Gastroesophageal sphincter (tissue), 3 donors: Measurements from ENCODE around the gene SLC7A14.

Experiments used
- CTCF ChIP-seq, 4 experiments: fragments of 200-600 bp in 2 of 4; fragments of 450-650 bp in 2 of 4; sonication (generic) in 1 of 4; IDR thresholded peaks; one replicate each; pipeline ENCODE4 v1.5.1; 2017 to 2019; ENCODE audit warnings: antibody characterized with exemption in 4 of 4, mild to moderate bottlenecking in 2 of 4, moderate library complexity in 2 of 4
- EP300 ChIP-seq: sonication (generic); formaldehyde crosslinking; IDR thresholded peaks from one replicate; pipeline ENCODE4 v1.6.1; 2017; ENCODE audit warnings: antibody characterized with exemption, mild to moderate bottlenecking

GRCh38 chr3:170529912-170530311, 56.0 kb downstream of the SLC7A14 start:
- TF ChIP-seq EP300 (no peak), CTCF (IDR thresholded peaks at IDR 0.05) (no peak)
